Astrocyte (in vitro differentiated cells and primary cell): ENCODE data around the gene USH1C. TPM values are rescaled to one million over a fixed set of nuclear protein-coding genes. Genes with fewer than 3 reads are reported as not detected.

ENCODE experiments used
- DNase-seq: peaks from one replicate; pipeline ENCODE4 v3.0.0-alpha.2; 2010; ENCODE audit warnings: low read depth
- FAIRE-seq: peaks from 2 replicates; lab custom pipeline; 2011; peaks lifted over from hg19 to GRCh38; lab: Jason Lieb, UNC
- H2AFZ ChIP-seq: 2 replicates; pipeline ENCODE4 v1.6.0; 2012; ENCODE audit warnings: low read depth, low read length, inconsistent platforms
- H3K27ac ChIP-seq: 2 replicates; pipeline ENCODE4 v1.5.1; 2011; ENCODE audit warnings: low read depth, low read length, inconsistent platforms
- H3K27me3 ChIP-seq: 2 replicates; pipeline ENCODE4 v1.6.0; 2011; ENCODE audit warnings: low read length, inconsistent platforms; ENCODE audit not compliant: insufficient read depth
- H3K36me3 ChIP-seq: 2 replicates; pipeline ENCODE4 v1.5.1; 2011; ENCODE audit warnings: low read length, inconsistent platforms; ENCODE audit not compliant: insufficient read depth
- H3K4me1 ChIP-seq: 2 replicates; pipeline ENCODE4 v1.5.1; 2011; ENCODE audit warnings: low read length, inconsistent platforms; ENCODE audit not compliant: insufficient read depth
- H3K4me2 ChIP-seq: 2 replicates; pipeline ENCODE4 v1.6.0; 2012; ENCODE audit warnings: low read length, inconsistent platforms
- H3K4me3 ChIP-seq: 2 replicates; pipeline ENCODE4 v1.5.1; 2011; ENCODE audit warnings: low read depth, mild to moderate bottlenecking, low read length, inconsistent platforms; ENCODE audit not compliant: insufficient read depth
- H3K79me2 ChIP-seq: 2 replicates; pipeline ENCODE4 v1.6.0; 2012; ENCODE audit warnings: mild to moderate bottlenecking, low read length, inconsistent platforms; ENCODE audit not compliant: insufficient read depth
- H3K9ac ChIP-seq: 2 replicates; pipeline ENCODE4 v1.6.0; 2012; ENCODE audit warnings: mild to moderate bottlenecking, low read length, inconsistent platforms
- H3K9me3 ChIP-seq: 2 replicates; pipeline ENCODE4 v1.5.1; 2012; ENCODE audit warnings: low read depth, mild to moderate bottlenecking, low read length, inconsistent platforms; ENCODE audit not compliant: insufficient read depth
- H4K20me1 ChIP-seq: 2 replicates; pipeline ENCODE4 v1.6.0; 2012; ENCODE audit warnings: low read length, inconsistent platforms; ENCODE audit not compliant: insufficient read depth
- H3K27ac Mint-ChIP-seq: one replicate; pipeline ENCODE4 v1.8.0; 2021; ENCODE audit warnings: mild to moderate bottlenecking, mixed read lengths; ENCODE audit not compliant: unreplicated experiment
- H3K27me3 Mint-ChIP-seq: one replicate; pipeline ENCODE4 v1.8.0; 2021; ENCODE audit warnings: low read depth, mixed read lengths; ENCODE audit not compliant: unreplicated experiment
- H3K36me3 Mint-ChIP-seq: one replicate; pipeline ENCODE4 v1.8.0; 2021; ENCODE audit warnings: low read depth, mixed read lengths; ENCODE audit not compliant: unreplicated experiment
- H3K4me1 Mint-ChIP-seq: one replicate; pipeline ENCODE4 v1.8.0; 2021; ENCODE audit warnings: low read depth, mixed read lengths; ENCODE audit not compliant: unreplicated experiment
- H3K4me3 Mint-ChIP-seq: one replicate; pipeline ENCODE4 v1.8.0; 2021; ENCODE audit warnings: mild to moderate bottlenecking, moderate library complexity, mixed read lengths; ENCODE audit not compliant: unreplicated experiment
- H3K9me3 Mint-ChIP-seq: one replicate; pipeline ENCODE4 v1.8.0; 2021; ENCODE audit warnings: mild to moderate bottlenecking, mixed read lengths; ENCODE audit not compliant: unreplicated experiment
- EZH2 ChIP-seq: IDR thresholded peaks from 2 replicates; pipeline ENCODE4 v1.6.1; 2012; ENCODE audit warnings: mild to moderate bottlenecking, low read length, inconsistent platforms; ENCODE audit not compliant: insufficient read depth
- total RNA-seq: library from RNA; stranded (reverse); gene quantifications from 2 replicates; pipeline ENCODE4 v1.2.1, GENCODE V29; 2021
- TF ChIP-seq, protein P1 (sequence below): IDR thresholded peaks from 2 replicates; pipeline ENCODE4 v1.5.1; 2011; ENCODE audit warnings: low read depth, mild to moderate bottlenecking, inconsistent platforms, low read length, moderate library complexity; ENCODE audit not compliant: insufficient read depth

The USH1C gene
- total RNA-seq, 1 donor from 2014 or later = not detected

DNA sequence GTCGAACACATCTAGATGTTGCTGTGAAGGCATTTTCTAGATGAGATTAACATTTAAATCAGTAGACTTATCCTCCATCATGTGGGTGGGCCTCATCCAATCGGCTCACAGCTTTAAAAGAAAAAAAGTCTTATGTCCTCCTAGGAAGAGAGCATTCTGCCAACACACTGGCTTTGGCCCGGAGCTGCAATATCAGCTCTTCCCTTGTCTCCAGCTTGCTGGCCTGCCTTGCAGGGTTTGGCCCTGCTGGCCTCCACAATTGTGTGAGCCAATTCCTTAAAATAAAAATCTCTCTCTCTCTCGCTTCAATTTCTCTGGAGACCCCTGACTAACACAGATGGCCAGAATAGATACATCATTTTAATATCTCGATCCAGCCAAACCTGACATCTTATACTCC, 54.5 kb downstream of the USH1C start:
- Histone ChIP-seq H3K27me3 (no peaks in the 10 kb centered on the region), H3K4me2 (no peak overlapping the region), H4K20me1 (no peaks in the 10 kb centered on the region), H2AFZ (no peak overlapping the region), H3K9ac (no peak overlapping the region), H3K79me2 (no peaks in the 10 kb centered on the region), H3K4me1 (no peaks in the 10 kb centered on the region), H3K4me3 (no peak overlapping the region), H3K9me3 (no peaks in the 10 kb centered on the region), H3K27ac (no peak overlapping the region), H3K36me3 (no peaks in the 10 kb centered on the region)
- Mint-ChIP-seq H3K4me1 (no peaks in the 10 kb centered on the region), H3K9me3 (peaks cover 2% of the 10 kb centered on the region), H3K27ac (no peak overlapping the region), H3K27me3 (peaks cover 49% of the 10 kb centered on the region), H3K4me3 (no peak overlapping the region), H3K36me3 (no peaks in the 10 kb centered on the region)
- FAIRE-seq (no peak), DNase-seq (no peak)
- TF ChIP-seq, protein P1, sequence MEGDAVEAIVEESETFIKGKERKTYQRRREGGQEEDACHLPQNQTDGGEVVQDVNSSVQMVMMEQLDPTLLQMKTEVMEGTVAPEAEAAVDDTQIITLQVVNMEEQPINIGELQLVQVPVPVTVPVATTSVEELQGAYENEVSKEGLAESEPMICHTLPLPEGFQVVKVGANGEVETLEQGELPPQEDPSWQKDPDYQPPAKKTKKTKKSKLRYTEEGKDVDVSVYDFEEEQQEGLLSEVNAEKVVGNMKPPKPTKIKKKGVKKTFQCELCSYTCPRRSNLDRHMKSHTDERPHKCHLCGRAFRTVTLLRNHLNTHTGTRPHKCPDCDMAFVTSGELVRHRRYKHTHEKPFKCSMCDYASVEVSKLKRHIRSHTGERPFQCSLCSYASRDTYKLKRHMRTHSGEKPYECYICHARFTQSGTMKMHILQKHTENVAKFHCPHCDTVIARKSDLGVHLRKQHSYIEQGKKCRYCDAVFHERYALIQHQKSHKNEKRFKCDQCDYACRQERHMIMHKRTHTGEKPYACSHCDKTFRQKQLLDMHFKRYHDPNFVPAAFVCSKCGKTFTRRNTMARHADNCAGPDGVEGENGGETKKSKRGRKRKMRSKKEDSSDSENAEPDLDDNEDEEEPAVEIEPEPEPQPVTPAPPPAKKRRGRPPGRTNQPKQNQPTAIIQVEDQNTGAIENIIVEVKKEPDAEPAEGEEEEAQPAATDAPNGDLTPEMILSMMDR = no peak
- no peak for TF ChIP-seq EZH2

DNA sequence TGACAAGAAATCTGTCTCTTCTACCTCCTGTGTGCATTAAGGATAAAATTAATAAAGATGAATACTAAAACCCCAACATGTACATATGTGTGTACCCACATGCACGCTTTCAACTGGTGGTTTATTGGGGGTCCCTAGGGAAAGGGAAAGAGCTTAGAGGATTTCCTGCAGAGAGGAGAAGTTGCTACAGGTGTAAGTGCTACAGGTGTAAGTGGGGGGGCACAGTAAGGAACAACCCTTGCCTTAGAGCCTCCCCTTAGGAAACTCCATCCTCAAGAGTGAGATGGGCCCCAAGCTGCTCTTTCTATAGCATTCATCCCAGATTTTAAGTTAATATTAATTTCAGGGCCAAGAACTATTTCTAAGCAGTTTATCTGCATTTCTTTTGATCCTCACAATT, 55.7 kb downstream of the USH1C start:
- no peak overlapping the region for H3K27ac Mint-ChIP-seq
- no peaks in the 10 kb centered on the region for H3K36me3 Mint-ChIP-seq
- no peak overlapping the region for H3K4me3 Mint-ChIP-seq
- Histone ChIP-seq H3K27me3 (no peaks in the 10 kb centered on the region), H3K36me3 (no peaks in the 10 kb centered on the region), H3K27ac (no peak overlapping the region), H3K9me3 (no peaks in the 10 kb centered on the region), H2AFZ (no peak overlapping the region), H3K4me1 (no peaks in the 10 kb centered on the region), H3K4me2 (no peak overlapping the region), H3K4me3 (no peak overlapping the region), H3K9ac (no peak overlapping the region), H4K20me1 (no peaks in the 10 kb centered on the region), H3K79me2 (no peaks in the 10 kb centered on the region)
- FAIRE-seq (no peak), DNase-seq (no peak)
- peaks cover 43% of the 10 kb centered on the region for H3K27me3 Mint-ChIP-seq
- H3K4me1 Mint-ChIP-seq = no peaks in the 10 kb centered on the region
- no peak for TF ChIP-seq EZH2
- H3K9me3 Mint-ChIP-seq = peaks cover under 1% of the 10 kb centered on the region

DNA sequence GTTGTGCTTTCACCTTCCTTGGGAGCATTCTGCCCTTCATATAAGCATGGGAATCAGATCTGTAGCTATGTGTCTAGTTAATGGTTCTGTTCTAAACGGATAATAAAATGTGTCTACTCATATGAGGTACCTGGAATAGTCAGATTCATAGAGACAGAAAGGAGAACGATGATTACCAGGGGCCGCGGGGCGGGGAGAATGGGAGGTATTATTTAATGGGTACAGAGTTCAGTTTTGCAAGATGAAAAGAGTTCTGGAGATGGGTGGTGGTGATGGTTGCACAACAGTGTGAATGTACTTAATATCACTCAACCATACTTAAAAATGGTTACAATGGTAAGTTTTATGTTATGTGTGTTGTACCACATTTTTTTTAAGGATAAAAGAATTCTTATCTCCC, 57.6 kb downstream of the USH1C start:
- no peak overlapping the region for H3K9ac ChIP-seq
- FAIRE-seq = no peak
- no peaks in the 10 kb centered on the region for H3K9me3 Mint-ChIP-seq
- H3K79me2 ChIP-seq = no peaks in the 10 kb centered on the region
- no peaks in the 10 kb centered on the region for H3K4me1 Mint-ChIP-seq
- DNase-seq = no peak
- no peaks in the 10 kb centered on the region for H3K27me3 ChIP-seq
- H3K4me2 ChIP-seq = no peak overlapping the region
- H3K27ac Mint-ChIP-seq = no peak overlapping the region
- no peak overlapping the region for H2AFZ ChIP-seq
- no peaks in the 10 kb centered on the region for H3K36me3 Mint-ChIP-seq
- no peak overlapping the region for H3K27ac ChIP-seq
- TF ChIP-seq, protein P1 = no peak
- no peak for TF ChIP-seq EZH2
- no peaks in the 10 kb centered on the region for H3K36me3 ChIP-seq
- no peaks in the 10 kb centered on the region for H3K4me1 ChIP-seq
- H3K9me3 ChIP-seq = no peaks in the 10 kb centered on the region
- H4K20me1 ChIP-seq = no peaks in the 10 kb centered on the region
- no peak overlapping the region for H3K4me3 ChIP-seq
- no peak overlapping the region for H3K4me3 Mint-ChIP-seq
- peaks cover 37% of the 10 kb centered on the region for H3K27me3 Mint-ChIP-seq
